DMS53 (cell line): ENCODE measurements around the gene PGLYRP2.

Experiments
- DNase-seq: peaks from one replicate; lab custom pipeline; 2025; lab: John Stamatoyannopoulos, UW

Gene PGLYRP2

GRCh38 chr19:15453906-15454860, 25.1 kb downstream of the PGLYRP2 start:
- DNase-seq = peak; percentile 29

DNA sequence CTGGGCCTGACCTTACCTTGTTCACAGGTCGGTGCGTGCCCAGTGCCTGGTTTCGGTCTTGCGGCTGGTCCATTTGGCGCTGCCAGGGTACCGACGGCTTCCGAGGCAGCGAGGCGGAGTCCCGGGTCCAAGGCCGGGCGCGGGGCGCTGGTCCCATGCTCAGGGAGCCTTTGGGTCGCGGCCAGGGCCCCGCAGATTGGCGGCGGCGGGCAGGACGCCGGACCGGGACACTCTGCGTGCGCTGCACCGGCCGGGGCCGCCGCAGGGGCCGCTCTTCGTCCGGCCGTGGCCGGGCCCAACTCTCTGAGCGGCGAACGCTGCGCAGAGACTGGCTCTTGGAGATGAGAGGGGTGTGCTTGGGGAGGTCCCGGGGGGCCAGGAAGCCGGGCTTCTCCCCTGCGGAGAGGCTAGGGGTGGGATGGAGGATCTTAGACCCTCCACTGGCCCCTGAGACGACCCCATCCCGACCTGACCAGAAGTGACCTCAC, 26.2 kb downstream of the PGLYRP2 start:
- DNase-seq = peak; percentile 30

- DNase-seq = peak; percentile 55
Measured at GRCh38 chr19:15452111-15453047, 26.9 kb downstream of the PGLYRP2 start.

DNA sequence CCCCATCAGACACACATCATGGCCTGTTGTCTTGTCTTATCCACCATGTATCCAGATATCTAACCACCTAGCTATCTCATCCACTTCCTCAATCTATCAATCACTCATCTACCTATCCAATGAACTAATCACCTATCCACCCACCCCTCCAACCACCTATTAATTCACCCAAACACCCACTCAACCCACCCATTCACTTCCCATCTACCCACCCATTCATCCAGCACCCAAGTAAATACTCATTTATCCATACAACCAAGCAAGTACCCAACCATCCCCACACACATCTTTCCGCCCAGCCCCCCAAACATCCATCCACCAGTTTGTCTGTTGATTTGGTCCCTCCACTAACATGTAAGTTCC, 28.8 kb downstream of the PGLYRP2 start:
- DNase-seq = no peak

DNA sequence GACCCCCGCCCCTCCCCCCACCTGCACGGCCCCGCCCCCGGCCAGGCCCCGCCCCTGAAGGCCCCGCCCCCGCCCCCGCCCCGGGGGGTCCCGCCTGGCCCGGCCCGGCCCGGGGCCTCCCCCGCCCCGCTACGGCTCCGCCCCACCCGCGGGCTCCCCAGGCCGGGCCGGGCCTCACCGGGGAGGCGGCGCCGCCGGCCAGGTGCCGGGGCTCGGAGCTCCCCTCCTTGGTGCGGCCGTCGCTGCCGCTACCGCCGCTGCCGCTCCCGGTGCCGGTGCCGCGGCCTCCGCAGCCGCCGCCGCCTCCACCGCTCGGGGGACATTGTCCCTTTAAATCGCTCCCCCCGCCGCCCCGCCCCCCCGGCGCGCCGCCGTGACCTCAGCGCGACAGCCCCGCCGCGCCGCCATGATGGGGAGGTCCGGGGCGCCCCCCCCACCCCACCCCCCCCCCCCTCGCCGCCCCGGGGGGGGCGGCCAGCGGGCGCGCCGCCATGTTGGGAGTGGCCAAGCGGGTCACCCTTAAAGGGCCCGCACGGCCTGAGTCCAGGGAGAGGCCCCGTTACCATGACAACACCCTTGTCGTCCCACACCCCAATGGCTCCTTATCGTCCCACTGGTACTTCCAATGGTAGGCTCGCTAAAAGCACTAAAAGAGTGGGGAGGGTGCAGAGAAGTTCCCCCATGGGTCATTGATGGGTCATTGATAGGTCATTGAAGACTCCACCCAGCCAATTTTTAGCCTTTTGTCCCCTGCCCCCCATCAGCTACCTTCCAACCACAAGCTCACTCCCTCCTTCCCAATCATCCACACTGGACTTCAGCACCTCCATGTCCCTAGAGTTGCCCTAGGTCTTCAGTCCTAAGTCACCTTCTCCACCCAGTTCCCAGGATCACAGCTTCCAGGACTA, 29.4 kb downstream of the PGLYRP2 start, which contains the start of gene WIZ:
Gene WIZ, minus strand, starts transcription at position 337 of the 908 bp plus-strand sequence. CDS start 1,649 bp downstream, outside the sequence.
- peak; percentile 80 for DNase-seq

DNA sequence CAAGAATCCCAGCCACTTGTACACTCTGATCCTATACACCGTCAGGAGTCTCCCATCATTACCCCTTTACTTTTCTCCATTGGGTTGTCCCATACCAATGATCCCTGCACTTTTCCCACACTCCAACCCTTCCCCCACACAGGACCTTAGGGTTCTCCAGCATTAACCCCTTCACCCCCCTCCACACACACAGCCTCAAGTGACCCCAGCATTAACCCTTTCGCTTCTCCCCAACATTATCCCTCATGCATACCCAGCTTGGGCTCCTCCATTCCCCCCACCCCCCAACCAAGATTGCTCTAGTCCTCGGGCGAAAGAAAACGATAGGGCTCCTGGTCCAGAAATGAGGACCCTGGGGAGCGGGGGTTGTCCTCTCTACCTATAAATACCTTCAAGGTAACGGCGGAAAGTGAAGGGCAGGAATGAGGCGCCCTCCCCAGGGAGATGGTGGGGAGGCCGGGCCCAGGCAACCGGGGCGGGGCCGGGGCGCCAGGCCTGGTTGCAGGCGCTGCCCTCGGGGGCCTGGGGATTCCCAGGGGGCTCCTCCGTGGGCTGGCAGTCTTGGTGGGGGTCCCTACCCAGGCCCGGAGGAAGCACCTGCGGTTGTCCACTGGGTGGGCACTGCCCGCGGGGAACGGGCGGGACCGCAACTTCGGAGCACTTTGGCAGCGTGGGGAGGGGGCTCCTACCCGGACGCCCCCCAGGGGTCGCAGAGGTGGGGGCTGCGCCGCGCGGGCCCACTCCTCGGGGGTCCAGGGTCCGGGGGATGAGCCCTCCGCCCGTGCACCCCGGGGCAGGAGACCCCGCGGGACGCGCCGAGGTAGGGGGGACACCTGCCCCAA, 30.3 kb downstream of the PGLYRP2 start:
- DNase-seq = peak; percentile 44

GRCh38 chr19:15448044-15448777, 31.1 kb downstream of the PGLYRP2 start:
- DNase-seq = no peak

- DNase-seq = no peak
Measured at GRCh38 chr19:15447057-15447456, 32.2 kb downstream of the PGLYRP2 start.

DNA sequence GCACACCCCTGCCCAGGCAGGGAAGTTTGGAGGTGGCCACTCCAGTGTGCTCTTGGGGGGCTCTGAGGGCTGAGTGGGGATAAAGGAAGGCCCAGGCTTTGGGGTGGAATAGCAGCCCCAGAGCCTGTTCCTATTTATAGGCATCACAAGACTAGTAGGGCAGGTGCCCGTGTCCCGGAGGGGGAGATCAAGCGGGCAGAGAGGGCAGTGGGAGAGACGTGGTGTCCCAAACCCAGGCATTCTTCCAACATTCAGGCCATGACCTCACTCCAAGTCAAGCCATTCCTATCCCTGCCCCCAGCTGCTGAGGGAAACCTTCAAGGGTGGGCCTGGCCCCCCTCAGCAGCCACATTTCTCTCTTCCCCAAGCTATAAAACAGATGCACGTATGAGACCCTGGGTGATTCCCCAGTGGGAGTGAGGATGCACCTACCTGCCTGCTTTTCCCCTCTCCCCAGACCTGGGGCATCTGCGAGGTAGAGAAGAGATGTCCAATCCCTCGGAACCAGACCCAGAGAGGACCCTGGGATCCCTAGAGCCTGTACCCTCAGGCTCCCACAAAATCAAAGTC, 33.4 kb downstream of the PGLYRP2 start:
- DNase-seq = no peak

DNA sequence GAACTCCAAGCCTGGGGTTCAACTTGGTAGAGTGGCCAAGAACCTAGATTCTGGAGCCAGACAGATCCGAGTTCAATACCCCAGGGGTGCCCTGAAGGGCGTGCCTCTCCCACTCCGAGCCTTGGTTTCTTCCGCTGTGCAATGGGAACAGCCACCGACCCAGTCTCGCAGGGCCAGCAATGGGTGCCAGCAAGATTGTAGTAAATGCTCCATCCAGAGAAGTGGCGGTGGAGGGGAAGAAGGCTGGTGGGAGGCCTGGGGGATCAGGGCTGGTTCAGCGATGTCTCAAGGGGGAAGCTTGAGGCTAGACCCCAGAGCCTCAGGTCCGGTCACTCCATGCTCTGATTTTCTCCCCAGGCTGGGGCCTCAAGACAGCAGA, 34.1 kb downstream of the PGLYRP2 start:
- DNase-seq = no peak

GRCh38 chr19:15444505-15445226, 34.6 kb downstream of the PGLYRP2 start:
- no peak for DNase-seq

DNA sequence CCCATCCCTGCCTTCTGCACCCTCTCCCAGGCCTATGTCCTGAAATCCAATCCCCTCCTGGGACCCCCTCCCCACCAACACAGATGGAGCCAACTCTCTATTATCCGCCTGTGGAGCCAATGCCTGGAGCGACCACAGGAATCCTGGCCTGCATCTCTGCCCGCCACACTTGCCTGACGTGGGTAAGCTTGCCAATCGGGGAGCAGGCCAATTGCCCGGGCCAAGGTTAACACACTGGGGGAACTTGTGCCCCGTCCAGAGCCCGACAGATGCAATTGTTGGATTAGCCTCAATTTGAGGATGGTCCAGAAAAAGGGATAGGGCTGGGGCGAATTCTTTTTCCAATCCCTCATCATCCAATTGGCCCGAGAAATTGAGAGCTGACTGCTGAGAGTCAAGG, 35.5 kb downstream of the PGLYRP2 start:
- no peak for DNase-seq

GRCh38 chr19:15443325-15443724, 36.0 kb downstream of the PGLYRP2 start:
- no peak for DNase-seq

DNA sequence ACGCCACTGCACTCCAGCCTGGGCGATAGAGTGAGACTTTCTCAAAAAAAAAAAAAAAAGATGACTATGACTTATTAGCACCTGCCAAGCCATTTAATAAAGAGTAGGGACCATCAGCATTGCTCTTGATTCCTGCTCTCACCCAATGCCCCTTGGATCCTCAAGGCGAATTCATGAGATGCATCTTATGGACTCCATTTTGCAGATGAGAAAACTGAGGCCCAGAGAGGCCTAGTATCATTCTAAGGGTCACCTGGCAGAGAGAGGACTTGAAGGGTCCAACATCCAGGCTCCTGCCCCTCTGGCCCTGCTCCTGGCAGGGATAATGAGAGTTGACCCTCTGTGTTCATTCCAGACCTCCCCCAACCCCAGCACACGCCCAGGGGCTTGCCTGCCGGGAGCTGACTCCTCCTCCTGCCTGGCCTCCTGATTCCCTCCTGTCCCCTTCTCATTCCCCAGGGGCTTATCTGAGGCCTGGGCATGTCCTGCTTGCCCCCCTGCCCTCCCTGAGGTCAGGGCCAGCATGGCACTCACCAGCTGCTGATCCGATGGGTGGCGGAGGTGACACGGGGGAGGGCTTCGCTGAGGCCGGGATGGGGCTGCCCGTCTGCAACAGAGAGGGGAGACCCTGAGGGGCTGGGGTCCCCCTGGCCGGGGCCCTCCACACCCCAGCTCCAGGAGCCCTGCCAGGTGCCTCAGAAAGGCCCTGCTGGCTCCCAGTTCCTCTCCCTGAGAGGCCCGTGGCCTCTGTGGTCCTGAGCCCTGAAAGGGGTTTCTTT, 37.0 kb downstream of the PGLYRP2 start:
- no peak for DNase-seq

- DNase-seq = no peak
Measured at GRCh38 chr19:15441317-15441716, 38.0 kb downstream of the PGLYRP2 start.

- no peak for DNase-seq
Measured at GRCh38 chr19:15439821-15440641, 39.3 kb downstream of the PGLYRP2 start.
